GM12875 (cell line): Measurements from ENCODE around the gene ITGB5.

Source experiments
- H3K4me3 ChIP-seq: one replicate; pipeline ENCODE4 v1.5.1; 2011; ENCODE audit warnings: low read depth, low read length, control low read depth
- CTCF ChIP-seq: IDR thresholded peaks from 2 replicates; pipeline ENCODE4 v1.5.1; 2011; ENCODE audit warnings: low read depth, mild to moderate bottlenecking, control low read depth, inconsistent platforms, low read length, moderate library complexity, borderline replicate concordance; ENCODE audit not compliant: insufficient read depth

The ITGB5 gene

DNA sequence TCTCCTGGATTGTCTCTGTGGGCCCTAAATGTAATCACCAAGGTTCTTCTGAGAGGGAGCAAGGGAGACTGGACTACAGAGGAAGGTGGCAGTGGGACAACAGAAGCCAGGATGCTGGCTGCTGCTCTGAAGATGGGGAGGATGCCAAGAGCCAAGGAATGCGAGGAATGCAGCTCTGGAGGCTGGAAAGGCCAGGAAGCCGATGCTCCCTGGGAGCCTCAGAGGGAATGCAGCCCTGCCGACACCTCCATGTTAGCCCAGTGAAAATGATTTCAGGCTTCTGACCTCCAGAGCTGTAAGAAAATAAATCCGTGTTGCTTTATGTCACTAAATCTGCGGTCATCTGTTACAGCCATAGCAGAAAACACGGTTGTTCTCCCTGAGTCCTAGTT is 112.8 kb downstream of the ITGB5 start:
- H3K4me3 ChIP-seq, result no peak overlapping the region
- TF ChIP-seq CTCF, result no peak

DNA sequence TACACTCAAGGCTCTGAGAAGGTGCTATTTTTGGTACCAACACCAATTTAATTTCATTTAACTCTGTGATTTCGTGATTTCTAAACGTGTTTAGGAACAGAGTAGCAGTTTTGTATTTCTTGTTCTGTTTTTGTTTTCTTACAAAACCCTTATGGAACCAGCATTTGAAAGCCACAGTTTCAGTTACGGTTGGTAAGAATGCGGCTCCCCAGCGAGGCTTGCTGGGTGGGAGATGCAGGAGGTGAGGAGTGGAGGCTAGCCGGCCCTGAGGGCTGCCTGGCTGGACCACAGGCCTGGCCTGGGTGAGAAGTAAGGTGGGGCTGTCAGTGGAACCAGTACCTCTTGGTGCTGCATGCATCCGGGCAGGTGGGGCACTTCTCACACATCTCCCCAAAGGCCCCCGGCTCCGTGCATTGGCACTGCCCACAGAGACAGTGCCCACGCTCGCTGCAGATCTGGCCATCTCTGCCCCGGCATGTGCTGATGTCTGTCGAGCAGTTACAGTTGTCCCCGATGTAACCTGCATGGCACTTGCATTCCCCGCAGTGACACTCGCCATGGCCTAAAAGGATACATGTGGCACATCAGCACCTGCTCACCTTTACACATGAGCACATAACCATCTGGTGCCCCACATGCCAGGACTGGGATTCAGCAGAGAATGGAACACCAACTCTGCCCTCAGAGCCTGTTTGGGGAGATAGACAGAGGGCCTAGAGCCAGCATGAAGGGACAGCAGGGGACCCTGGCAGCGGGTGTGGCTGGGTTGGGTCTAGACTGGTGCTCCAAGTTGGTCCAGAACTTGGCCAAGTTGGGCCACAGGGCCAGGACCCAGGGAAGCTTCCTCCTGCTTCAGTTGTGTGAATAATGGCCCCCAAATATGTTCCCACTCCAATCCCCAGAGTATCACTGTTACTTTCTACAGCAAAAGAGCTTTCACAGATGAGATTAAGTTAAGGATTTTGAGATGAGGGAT is 113.5 kb downstream of the ITGB5 start:
- TF ChIP-seq CTCF, result no peak
- no peak overlapping the region for H3K4me3 ChIP-seq

- no peak overlapping the region for H3K4me3 ChIP-seq
- TF ChIP-seq CTCF, result no peak
Measured at GRCh38 chr3:124772081-124772831, 114.9 kb downstream of the ITGB5 start.

DNA sequence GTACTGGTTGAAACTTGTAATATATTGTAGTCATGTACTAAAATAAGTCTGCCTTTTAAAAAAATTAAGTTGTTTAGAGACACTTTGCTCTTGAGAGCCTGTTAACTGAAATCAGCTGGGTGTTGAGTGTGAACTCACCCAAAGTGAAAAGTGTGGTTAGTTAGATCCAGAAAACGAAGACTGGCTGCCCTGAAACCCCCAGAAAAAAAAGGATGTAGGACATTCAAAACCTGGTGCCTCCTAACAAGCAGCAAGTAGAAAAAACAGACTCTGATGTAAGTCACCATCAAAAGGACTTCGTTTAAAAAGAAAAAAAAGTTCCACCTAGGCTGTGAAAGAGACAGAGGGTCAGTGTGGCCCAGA is 116.1 kb downstream of the ITGB5 start:
- no peak for TF ChIP-seq CTCF
- H3K4me3 ChIP-seq, result no peak overlapping the region

DNA sequence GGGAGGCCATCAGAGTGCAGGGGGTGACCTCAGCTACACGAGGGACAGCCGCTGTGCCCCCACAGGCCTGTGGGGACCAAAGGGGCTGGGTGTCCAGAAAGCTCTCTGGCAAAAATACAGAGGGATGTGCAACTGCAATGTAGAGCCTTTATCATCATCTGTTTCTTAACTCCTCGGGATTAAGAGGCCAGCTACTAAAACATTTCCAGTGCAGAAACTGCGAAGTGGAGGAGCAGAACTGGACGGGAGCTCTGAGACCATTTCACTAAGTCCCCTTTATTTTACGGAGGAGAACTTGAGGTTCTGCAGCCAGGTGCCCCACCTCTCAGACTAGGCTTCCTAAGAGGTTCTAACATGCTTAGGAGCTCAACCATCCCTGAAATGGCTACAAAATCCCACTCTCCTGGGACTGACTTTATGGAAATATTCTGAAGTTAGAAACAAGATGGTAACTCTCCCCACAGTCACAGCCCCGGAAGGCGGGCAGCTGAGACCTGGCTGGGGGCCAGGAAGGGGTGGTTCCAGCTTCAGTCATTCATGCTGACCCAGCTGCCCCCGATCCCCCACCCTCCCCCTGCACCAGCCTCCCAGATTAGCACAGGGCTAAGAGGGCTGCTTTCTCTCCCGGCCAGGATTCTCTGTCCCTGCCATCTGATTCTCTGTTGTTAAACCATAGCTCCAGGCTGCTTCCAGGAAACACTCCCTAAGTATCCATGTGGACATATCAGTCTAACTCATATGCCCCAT is 116.7 kb downstream of the ITGB5 start:
- H3K4me3 ChIP-seq, result no peak overlapping the region
- TF ChIP-seq CTCF, result no peak

DNA sequence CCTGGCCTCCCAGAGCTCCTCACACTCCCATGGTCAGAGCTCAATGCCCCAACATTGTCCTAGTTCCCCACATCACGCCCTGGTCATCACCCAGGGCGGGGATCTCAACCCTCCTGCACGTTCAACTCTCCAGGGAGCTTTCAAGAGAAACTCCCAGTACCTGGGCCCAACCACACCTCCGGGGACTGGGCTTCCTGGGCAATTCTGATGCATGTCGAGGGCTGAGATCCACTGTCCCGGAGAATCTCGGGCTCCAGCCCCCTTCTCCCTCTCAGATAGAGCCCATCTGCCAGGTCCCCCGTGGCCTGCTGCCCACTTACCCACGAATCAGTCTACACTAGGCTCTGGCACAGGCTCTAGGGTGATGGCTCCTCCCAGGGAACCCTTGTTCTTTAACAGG is 117.7 kb downstream of the ITGB5 start:
- TF ChIP-seq CTCF, result no peak
- no peak overlapping the region for H3K4me3 ChIP-seq
